Endothelial cell of hepatic sinusoid (primary cell): ENCODE results near the gene MARCHF10.

Source experiments
- in situ Hi-C: cut with HindIII; loops from 2 replicates; pipeline ENCODE4 v1.10.0; 2017; ENCODE audit warnings: low sequenced_read_pairs

MARCHF10 gene

DNA sequence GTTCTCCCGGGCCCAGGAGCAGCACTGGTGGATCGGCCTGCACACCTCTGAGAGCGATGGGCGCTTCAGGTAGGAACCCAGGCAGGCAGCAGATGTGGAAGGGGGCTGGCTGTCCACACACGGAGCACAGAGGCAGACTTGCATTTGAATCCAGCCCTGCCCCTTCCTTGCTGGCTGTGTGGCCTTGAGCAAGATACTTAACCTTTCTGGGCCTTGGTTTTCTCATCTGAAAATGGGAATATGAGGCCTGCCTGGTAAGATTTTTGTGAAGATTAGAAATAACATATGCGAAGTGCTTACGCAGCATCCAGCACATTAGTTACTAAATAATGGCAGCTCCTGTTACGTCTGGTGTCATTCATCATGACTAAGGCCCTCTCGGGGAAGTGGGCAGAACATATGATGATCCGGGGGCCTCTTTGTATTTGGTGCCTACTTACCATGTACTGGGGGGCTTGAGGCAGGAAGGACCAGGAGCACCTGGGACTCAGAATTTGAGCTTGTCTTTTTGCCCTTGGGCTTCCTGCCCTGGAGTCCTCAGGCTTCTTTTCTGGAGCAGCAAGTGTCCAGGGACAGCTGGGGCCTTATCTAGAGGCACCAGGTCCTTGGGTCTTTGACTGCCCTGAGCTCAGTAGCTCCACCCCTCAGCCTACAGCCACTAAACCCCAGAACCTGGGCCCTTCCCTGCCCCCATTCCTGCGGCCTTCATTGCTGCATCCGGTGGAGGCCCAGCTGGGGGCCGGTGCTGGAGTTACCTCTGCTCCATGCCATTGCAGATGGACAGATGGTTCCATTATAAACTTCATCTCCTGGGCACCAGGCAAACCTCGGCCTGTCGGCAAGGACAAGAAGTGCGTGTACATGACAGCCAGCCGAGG is 126.8 kb downstream of the MARCHF10 start:
- in situ Hi-C loops = no loop called here

DNA sequence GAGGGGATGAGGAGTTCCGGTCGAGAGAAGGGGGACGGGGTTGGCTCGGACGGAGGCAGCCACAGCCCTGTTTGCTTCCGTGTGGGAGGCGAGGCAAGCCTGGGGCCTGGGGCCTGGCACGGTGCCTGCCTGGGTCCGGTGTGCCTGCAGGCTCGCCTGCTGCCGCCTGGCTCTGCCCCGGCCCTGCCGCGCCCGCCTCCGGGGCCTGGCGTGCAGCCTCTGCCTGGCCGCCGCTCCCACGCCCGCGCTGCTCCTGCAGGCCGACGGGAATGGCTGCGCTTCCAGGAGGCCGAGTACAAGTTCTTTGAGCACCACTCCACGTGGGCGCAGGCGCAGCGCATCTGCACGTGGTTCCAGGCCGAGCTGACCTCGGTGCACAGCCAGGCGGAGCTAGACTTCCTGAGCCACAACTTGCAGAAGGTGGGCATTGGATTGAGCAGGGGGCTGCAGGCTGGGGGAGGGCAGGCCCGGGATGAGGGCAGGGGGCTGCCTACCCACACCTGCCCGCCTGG is 127.5 kb downstream of the MARCHF10 start:
- in situ Hi-C loops = no loop called here

GRCh38 chr17:62679866-62680377 is 128.2 kb downstream of the MARCHF10 start:
- in situ Hi-C loops = no loop called here

- in situ Hi-C loops = no loop called here
These were observed 129.7 kb downstream of the MARCHF10 start for GRCh38 chr17:62678214-62678919.

DNA sequence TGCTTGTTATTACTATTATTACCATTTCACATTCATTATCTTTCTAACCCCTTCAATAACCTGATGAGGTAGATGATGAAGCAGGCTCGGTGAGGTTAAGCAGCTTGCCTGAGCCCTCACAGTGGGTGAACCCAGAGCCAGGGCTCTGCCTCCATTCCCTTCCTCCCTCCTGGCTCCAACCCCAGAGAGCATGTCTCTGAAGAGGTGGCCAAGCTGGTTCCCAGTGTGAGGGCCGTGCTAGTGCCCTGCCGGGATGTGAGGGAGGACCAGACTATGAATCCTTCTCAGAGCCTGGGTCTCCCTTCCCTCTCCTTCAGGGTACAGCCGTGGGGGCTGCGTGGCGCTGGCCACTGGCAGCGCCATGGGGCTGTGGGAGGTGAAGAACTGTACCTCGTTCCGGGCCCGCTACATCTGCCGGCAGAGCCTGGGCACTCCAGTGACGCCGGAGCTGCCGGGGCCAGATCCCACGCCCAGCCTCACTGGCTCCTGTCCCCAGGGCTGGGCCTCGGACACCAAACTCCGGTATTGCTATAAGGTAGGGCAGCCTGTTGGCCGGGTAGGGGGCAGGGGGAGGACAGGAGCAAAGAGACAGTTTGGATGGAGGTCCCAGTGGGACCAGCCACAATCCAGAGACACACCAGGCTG is 131.0 kb downstream of the MARCHF10 start:
- in situ Hi-C loops = no loop called here

DNA sequence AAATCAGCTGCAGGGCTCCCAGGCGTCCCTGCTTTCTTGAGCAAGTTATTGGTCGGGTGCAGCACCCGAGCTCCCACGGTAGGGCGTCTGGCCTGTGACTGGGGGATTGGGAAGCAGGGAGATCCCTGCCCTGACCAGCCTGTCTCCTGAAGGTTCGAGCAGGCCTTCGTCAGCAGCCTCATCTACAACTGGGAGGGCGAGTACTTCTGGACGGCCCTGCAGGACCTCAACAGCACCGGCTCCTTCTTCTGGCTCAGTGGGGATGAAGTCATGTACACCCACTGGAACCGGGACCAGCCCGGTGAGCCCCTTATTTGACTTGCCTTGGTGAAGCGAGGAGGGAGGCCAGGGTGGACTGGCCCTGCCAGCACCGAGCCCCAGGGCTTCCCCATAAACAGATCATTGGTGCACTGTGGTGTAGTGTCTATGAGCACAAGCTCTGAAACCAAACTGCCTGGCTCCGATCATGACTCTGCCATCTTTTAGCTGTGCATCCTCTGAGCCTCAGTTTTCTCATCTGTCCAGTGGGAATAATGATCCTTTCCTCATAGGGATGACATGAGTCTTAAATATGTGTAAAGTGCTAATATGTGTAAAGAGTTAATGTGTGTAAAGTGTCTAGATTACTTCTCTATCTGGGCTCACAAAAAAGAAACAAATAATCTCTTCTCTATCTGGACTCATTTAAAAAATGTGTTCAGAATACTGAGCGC is 131.7 kb downstream of the MARCHF10 start:
- in situ Hi-C loops = no loop called here

DNA sequence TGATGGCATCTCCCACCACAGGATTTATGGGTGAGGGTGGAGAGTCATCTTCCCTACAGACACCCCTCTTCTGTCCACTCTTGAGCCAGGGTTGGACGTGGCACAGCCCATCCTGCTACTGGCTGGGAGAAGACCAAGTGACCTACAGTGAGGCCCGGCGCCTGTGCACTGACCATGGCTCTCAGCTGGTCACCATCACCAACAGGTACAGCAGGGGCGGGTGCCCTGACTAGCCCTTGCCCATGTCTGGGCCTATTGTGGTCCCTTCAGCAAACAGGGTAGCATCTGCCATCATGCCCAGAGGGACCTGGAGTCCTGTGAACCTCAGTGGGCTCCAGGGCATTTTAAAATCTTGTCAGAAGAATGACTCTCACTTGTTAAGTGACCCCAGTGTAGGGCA is 132.4 kb downstream of the MARCHF10 start:
- in situ Hi-C loops = no loop called here

DNA sequence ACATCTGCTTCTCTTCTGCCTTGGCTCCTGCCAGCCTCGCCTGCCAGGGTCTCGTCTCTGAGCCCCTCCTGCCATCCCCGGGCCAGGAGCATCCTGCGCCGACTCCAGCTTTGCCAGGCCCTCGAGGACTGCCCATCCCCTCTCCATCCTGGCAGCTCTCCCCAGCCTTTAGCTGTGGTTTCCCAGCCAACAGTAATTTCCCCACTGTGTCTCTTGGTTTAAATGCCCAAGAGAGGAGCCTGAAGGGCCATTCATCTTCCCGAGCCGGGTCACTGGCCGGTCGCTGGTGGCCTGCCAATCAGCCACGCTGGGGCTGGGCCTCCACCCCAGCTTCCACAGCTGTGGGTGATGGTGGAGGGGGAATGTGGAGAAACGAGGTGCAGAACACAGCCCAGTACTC is 132.9 kb downstream of the MARCHF10 start:
- in situ Hi-C loops = no loop called here

- in situ Hi-C loops = no loop called here
These were observed 133.3 kb downstream of the MARCHF10 start for GRCh38 chr17:62674841-62675240.

DNA sequence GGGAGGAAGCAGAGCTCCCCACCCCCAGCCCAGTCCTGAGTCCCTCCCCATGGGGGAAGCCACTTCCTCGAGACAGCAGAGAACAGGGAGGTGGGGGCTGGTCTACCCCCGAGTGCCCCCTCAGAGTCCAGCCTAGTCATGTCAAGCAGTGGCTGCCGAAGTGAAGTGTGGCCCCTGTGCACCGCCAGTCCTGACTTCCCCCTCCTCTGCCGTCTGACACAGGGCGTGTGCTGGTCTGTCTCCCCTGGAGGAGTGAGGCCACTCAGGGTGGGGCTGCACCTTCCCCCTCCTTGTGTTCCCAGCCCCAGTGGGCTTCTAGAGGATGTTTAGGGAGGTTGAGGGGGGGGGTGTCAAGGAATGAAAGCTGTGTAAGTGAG is 133.8 kb downstream of the MARCHF10 start:
- in situ Hi-C loops = no loop called here

DNA sequence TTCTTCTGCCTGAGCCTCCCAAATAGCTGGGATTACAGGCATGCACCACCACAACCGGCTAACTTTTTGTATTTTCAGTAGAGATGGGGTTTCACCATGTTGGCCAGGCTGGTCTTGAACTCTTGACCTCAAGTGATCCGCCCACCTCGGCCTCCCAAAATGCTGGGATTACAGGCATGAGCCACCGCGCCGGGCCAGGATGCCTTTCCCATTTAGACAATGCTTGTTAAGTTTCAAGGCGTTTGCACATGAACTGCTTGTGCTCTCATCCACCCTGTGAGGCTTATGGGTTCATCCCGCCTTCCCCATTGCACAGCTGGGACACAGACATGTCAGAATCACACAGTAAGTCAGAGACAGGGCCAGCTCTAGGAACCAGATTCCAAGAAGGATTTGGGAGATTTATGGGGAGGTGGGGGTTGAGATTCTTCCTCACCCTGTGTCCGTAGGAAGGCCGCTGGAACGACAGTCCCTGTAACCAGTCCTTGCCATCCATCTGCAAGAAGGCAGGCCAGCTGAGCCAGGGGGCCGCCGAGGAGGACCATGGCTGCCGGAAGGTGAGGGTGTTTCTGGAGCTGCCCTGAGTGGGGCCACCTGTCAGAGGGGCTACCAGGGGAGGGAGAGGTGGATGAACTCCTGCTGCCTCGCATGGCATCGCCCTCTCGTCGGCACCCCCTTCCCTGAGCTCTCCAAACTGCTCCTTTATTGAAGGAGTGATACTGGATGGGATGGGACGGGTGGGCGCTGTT is 134.3 kb downstream of the MARCHF10 start:
- in situ Hi-C loops = no loop called here

DNA sequence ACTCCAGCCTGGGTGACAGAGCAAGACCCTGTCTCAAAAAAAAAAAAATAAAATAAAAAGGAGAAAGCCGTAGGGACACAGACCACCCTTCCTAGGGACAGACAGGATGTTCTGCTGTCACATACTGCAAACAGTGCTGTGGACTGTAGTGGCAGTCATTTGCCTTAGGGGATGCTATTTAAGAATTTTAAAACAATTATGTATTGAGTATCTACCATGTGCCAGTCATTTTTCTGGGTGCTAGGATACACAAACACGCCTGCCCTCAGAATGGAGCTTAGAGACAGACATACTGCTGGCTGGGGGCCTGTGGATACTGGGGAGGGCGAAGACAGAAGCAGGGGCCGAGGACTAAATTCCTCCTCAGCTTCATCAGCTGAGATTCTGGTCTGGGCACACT is 135.2 kb downstream of the MARCHF10 start:
- in situ Hi-C loops = no loop called here

DNA sequence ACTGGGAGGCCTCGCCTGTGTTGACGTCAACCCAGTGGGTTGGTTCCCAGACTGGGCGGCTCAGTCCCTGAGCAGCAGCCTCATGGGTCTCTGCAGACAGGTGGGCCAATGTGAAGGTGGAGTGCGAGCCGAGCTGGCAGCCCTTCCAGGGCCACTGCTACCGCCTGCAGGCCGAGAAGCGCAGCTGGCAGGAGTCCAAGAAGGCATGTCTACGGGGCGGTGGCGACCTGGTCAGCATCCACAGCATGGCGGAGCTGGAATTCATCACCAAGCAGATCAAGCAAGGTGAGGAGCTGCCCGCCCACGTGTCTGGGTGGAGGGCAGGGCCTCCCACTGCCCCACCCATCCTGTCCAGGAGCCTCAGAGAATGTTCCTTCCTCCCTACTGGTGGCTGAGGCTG is 136.6 kb downstream of the MARCHF10 start:
- in situ Hi-C loops = no loop called here

DNA sequence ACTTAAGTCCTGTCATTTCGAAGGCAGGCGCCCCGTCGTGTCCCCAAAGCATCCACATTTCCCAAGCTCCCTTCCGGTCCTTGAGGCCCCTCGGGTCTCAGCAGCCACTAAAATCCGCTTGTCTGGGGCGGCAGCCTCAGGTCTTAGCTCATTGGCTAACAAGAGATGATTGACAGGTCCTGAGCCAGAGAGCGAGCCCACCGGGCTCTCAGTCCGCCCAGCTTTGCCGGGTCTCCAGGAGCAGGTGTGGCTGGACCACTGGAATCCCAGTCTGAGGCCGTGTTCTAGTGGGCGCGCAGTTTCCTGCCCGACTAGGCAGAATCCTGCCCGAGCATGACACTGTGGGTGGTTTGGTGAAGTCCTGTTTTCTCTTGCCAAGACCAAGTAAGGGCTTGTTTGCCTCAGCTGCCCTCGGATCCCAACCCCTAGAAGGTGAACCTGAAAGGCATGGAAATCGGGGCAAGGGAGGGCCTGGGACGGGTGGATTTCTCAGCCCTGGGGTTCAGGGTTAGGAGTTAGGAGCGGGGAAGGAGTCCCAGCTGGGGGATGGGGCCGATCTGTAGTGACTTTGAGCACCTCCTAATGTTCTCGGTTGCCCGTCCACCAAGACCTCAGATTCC is 137.8 kb downstream of the MARCHF10 start:
- in situ Hi-C loops = no loop called here

- in situ Hi-C loops = no loop called here
These were observed 139.9 kb downstream of the MARCHF10 start for GRCh38 chr17:62668091-62668804.

DNA sequence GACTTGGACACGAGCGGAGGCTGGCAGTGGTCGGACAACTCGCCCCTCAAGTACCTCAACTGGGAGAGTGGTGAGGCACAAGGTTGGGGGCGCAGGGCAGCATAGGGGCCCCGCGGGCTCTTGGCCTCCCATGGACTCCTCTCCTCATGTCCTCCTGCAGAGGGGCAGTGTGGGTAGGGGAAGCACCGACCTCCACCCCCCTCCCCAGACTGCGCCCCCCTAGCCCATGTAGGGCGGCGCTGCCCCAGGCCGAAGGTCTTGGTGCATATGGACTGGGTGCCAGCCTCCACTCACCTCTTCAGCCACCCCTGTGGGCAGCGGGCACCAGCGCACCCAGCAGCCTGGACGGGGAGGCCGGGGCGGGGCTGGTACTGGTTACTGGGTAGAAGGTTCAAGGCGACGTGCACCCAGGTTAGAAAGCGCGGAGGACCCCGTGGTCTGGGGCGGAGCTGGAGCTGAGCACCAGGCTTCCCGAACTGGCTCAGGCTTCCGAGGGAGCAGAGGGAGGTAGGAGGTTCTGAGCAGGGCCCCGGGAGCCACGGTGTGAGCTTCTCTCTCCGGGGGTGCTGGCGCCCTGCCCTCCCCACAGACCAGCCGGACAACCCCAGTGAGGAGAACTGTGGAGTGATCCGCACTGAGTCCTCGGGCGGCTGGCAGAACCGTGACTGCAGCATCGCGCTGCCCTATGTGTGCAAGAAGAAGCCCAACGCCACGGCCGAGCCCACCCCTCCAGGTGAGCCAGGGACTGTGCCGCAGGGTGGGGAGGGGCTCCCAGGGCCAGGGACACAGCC is 141.1 kb downstream of the MARCHF10 start:
- in situ Hi-C loops = no loop called here

- in situ Hi-C loops = no loop called here
These were observed 141.9 kb downstream of the MARCHF10 start for GRCh38 chr17:62666061-62666800.
